ENCODE data around the gene IFITM2. TPM values are rescaled to one million over a fixed set of nuclear protein-coding genes. Genes with fewer than 3 reads are reported as not detected.

IFITM2 gene
- total and polyA plus RNA-seq, 2 of the 4 experiments (the other 2 are of a cell fraction) = 31.2 to 564 TPM

- Histone ChIP-seq H3K27me3 (ENCODE audit: control insufficient read depth, insufficient read depth, low read length) (peaks cover 5% of the 10 kb centered on the region; the same call in 1 of the 2 replicates), H2AFZ (replicated peaks; ENCODE audit: low read length, poor library complexity) (no peak overlapping the region), H4K5ac (ENCODE audit: low read depth, low read length) (no peak overlapping the region), H3K27ac (ENCODE audit: insufficient read depth, low read length) (no peak overlapping the region), H3K23ac (ENCODE audit: low read depth, low read length) (no peak overlapping the region), H4K20me1 (ENCODE audit: insufficient read depth, low read length) (no peaks in the 10 kb centered on the region), H3K4ac (ENCODE audit: low read depth, low read length) (no peak overlapping the region), H3K79me1 (ENCODE audit: low read depth in 1 of 2, low read length in 2 of 2) (no peaks in the 10 kb centered on the region), H3K4me2 (ENCODE audit: low read depth, low read length) (no peak overlapping the region), H3K9me3 (ENCODE audit: control insufficient read depth, insufficient read depth, low read length) (no peaks in the 10 kb centered on the region), H2BK120ac (ENCODE audit: low read depth, low read length) (no peak overlapping the region), H2BK15ac (ENCODE audit: low read depth, low read length) (no peak overlapping the region), H3K9ac (ENCODE audit: low read depth, low read length) (no peak overlapping the region), H4K8ac (ENCODE audit: low read depth in 2 of 2, low read length in 2 of 2) (no peak overlapping the region), H3K4me3 (ENCODE audit: insufficient read depth, low read depth, low read length) (no peak overlapping the region), H3K56ac (ENCODE audit: extremely low read depth, insufficient read depth, low read length) (no peak overlapping the region), H3K4me1 (ENCODE audit: control insufficient read depth, insufficient read depth, low read length) (no peaks in the 10 kb centered on the region), H2BK5ac (ENCODE audit: low read depth, low read length, poor library complexity, severe bottlenecking) (no peak overlapping the region), H3K36me3 (ENCODE audit: control insufficient read depth, insufficient read depth, low read length) (no peaks in the 10 kb centered on the region), H4K91ac (ENCODE audit: insufficient read depth, low read depth, low read length) (no peak overlapping the region), H2AK5ac (ENCODE audit: low read depth, low read length) (no peak overlapping the region), H2AK9ac (replicated peaks; ENCODE audit: low read depth, low read length, poor library complexity) (no peak overlapping the region), H2BK20ac (ENCODE audit: low read depth, low read length) (no peak overlapping the region), H3K14ac (replicated peaks; ENCODE audit: low read depth, low read length) (no peak overlapping the region), H3K9me1 (ENCODE audit: insufficient read depth, low read length) (no peaks in the 10 kb centered on the region), H3K18ac (ENCODE audit: low read depth, low read length) (no peak overlapping the region)
- intact Hi-C loops (cut with micrococcal nuclease) (no loop called here), dilution Hi-C loops (cut with HindIII; ENCODE audit: low sequenced_read_pairs, unreplicated experiment) (no loop called here), in situ Hi-C loops (cut with MboI; ENCODE audit: low sequenced_read_pairs) (no loop called here)
- ChIA-PET POLR2A (ENCODE audit: unreplicated experiment) (no interaction called here), CTCF (no interaction called here)
- ATAC-seq (ENCODE audit: low read depth) (no peak), DNase-seq (no peak)
- no TSS peak for BruUV-seq (replicated peaks)
- 79% methylated on average over 4 of the region's 11 CpGs; no CpG with 5 or more reads in 1 of the 2 experiments for WGBS, 2 experiments (ENCODE audit: extremely low coverage in 2 of 2, insufficient read length in 1 of 2)
- TF ChIP-seq ELK1 (IDR thresholded peaks at IDR 0.05; ENCODE audit: borderline replicate concordance, low read depth, low read length) (no peak), RFX5 (IDR thresholded peaks at IDR 0.05; ENCODE audit: low read depth, low read length) (no peak), RAD21 (IDR thresholded peaks at IDR 0.05; ENCODE audit: low read length) (no peak), MAFK (IDR thresholded peaks at IDR 0.05; ENCODE audit: low read depth, low read length) (no peak)
Measured at GRCh38 chr11:344836-345578, 37.4 kb downstream of the IFITM2 start.

Data from IMR-90 (cell line).